ENCODE measurements around the gene SLC38A10.

Gene SLC38A10

DNA sequence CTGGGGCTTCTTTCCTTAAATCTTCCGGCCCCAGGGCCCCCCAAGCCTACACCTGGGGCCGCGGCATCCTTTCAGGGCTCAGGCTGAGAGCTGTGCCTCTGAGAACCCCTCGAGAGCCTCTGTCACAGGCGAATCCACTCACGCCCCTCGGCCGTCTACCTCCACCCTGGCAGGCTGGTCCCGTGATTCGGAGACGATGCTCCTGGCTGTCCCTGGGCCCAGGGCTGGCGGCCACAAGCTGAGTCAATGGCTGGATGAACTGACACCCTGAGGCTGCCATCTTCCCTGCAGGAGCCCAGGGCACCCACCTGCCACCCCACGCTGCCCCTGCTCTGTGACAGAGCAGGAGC is 60.6 kb downstream of the SLC38A10 start:
- no peak overlapping the region for H3K4me2 ChIP-seq (ENCODE audit: low read length)
- no peaks in the 10 kb centered on the region for H3K9me2 ChIP-seq (replicated peaks; ENCODE audit: control insufficient read depth, low read length)
- no peak overlapping the region for H3K4me3 ChIP-seq (ENCODE audit: low read length)
- H3K79me2 ChIP-seq (ENCODE audit: control insufficient read depth, low read length): peaks cover 28% of the 10 kb centered on the region
- H3K4me1 ChIP-seq (ENCODE audit: control insufficient read depth, low read length): peaks cover 11% of the 10 kb centered on the region
- no peak overlapping the region for H3K27ac ChIP-seq (ENCODE audit: low read depth, low read length)
- H3K9me3 ChIP-seq (ENCODE audit: control insufficient read depth, insufficient read depth, low read length): no peaks in the 10 kb centered on the region
- H3F3A ChIP-seq (ENCODE audit: control insufficient read depth, insufficient read depth): no peaks in the 10 kb centered on the region
- peaks cover 28% of the 10 kb centered on the region for H3K36me3 ChIP-seq (ENCODE audit: control insufficient read depth, low read length)
- no peaks in the 10 kb centered on the region for H3K27me3 ChIP-seq (ENCODE audit: control insufficient read depth, low read length)
- no peaks in the 10 kb centered on the region for H4K20me1 ChIP-seq (ENCODE audit: control insufficient read depth, insufficient read depth, low read depth, low read length)
- TF ChIP-seq CTCF (IDR thresholded peaks at IDR 0.05; ENCODE audit: low read depth, low read length, poor library complexity, severe bottlenecking) (no peak), EZH2phosphoT487 (IDR thresholded peaks at IDR 0.05; ENCODE audit: borderline replicate concordance, low read length) (no peak)

GRCh38 chr17:81233811-81234505 is 61.1 kb downstream of the SLC38A10 start:
- peaks cover 25% of the 10 kb centered on the region for H3K36me3 ChIP-seq (ENCODE audit: control insufficient read depth, low read length)

DNA sequence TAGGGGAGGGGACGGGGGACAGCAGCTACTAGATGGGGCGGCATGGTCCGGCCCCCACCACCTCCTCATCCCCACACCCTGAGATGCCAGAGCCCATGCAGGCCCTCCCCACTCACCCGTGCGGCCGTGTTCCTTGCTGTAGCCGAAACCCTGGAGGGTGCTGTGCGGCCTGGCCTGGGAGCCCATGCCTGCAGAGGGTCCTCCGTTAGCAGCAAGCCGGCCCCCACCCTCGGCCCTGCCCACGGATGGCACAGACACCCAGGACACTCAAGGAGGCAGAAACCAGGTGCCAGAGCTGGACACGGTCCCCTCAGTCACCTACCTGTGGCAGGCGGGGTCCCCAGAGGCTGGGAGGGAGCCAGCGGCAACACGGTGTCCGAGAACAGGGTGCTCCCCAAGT is 61.8 kb downstream of the SLC38A10 start:
- H3K27me3 ChIP-seq (ENCODE audit: control insufficient read depth, low read length): no peaks in the 10 kb centered on the region
- peaks cover 25% of the 10 kb centered on the region for H3K36me3 ChIP-seq (ENCODE audit: control insufficient read depth, low read length)
- no peaks in the 10 kb centered on the region for H3K9me3 ChIP-seq (ENCODE audit: control insufficient read depth, insufficient read depth, low read length)
- H3K4me3 ChIP-seq (ENCODE audit: low read length): no peak overlapping the region
- peaks cover 22% of the 10 kb centered on the region for H3K4me1 ChIP-seq (ENCODE audit: control insufficient read depth, low read length)
- TF ChIP-seq CTCF (IDR thresholded peaks at IDR 0.05; ENCODE audit: low read depth, low read length, poor library complexity, severe bottlenecking) (no peak), EZH2phosphoT487 (IDR thresholded peaks at IDR 0.05; ENCODE audit: borderline replicate concordance, low read length) (no peak)
- H3K4me2 ChIP-seq (ENCODE audit: low read length): no peak overlapping the region
- H3K9me2 ChIP-seq (replicated peaks; ENCODE audit: control insufficient read depth, low read length): no peaks in the 10 kb centered on the region
- no peaks in the 10 kb centered on the region for H3F3A ChIP-seq (ENCODE audit: control insufficient read depth, insufficient read depth)
- no peaks in the 10 kb centered on the region for H4K20me1 ChIP-seq (ENCODE audit: control insufficient read depth, insufficient read depth, low read depth, low read length)
- no peak overlapping the region for H3K27ac ChIP-seq (ENCODE audit: low read depth, low read length)
- peaks cover 20% of the 10 kb centered on the region for H3K79me2 ChIP-seq (ENCODE audit: control insufficient read depth, low read length)

More at GRCh38 chr17:81233811-81234505, 61.1 kb downstream of the SLC38A10 start:
- no peak overlapping the region for H3K27ac ChIP-seq (ENCODE audit: low read depth, low read length)
- TF ChIP-seq EZH2phosphoT487 (IDR thresholded peaks at IDR 0.05; ENCODE audit: borderline replicate concordance, low read length) (no peak), CTCF (IDR thresholded peaks at IDR 0.05; ENCODE audit: low read depth, low read length, poor library complexity, severe bottlenecking) (no peak)
- no peaks in the 10 kb centered on the region for H4K20me1 ChIP-seq (ENCODE audit: control insufficient read depth, insufficient read depth, low read depth, low read length)
- H3K4me2 ChIP-seq (ENCODE audit: low read length): no peak overlapping the region
- no peaks in the 10 kb centered on the region for H3K27me3 ChIP-seq (ENCODE audit: control insufficient read depth, low read length)
- H3K4me1 ChIP-seq (ENCODE audit: control insufficient read depth, low read length): peaks cover 16% of the 10 kb centered on the region
- peaks cover 25% of the 10 kb centered on the region for H3K79me2 ChIP-seq (ENCODE audit: control insufficient read depth, low read length)
- H3F3A ChIP-seq (ENCODE audit: control insufficient read depth, insufficient read depth): no peaks in the 10 kb centered on the region
- no peaks in the 10 kb centered on the region for H3K9me2 ChIP-seq (replicated peaks; ENCODE audit: control insufficient read depth, low read length)
- no peak overlapping the region for H3K4me3 ChIP-seq (ENCODE audit: low read length)
- no peaks in the 10 kb centered on the region for H3K9me3 ChIP-seq (ENCODE audit: control insufficient read depth, insufficient read depth, low read length)
